Dermis blood vessel endothelial cell (primary cell): ENCODE results near the gene TRIP13. TPM values are rescaled to one million over a fixed set of nuclear protein-coding genes. Genes with fewer than 3 reads are reported as not detected.
A peak's percentile ranks its signal among the peaks of the same experiment; 100 is the strongest.

Source experiments
- DNase-seq: peaks from one replicate; pipeline ENCODE4 v3.0.0; 2010
- total RNA-seq: library from RNA; depleted of rRNA; stranded (reverse); fragments of >200 nt; gene quantifications from 2 replicates; pipeline ENCODE4 v1.2.3, GENCODE V29; 2014

Gene TRIP13
- total RNA-seq, 1 donor from 2014 or later: 11.1 TPM

- no peak for DNase-seq
These were observed 50.7 kb downstream of the TRIP13 start for GRCh38 chr5:943201-943917.

GRCh38 chr5:943918-944620, 51.4 kb downstream of the TRIP13 start:
- DNase-seq: no peak

GRCh38 chr5:944621-944927, 51.9 kb downstream of the TRIP13 start:
- no peak for DNase-seq

- no peak for DNase-seq
These were observed 52.5 kb downstream of the TRIP13 start for GRCh38 chr5:944992-945685.

- no peak for DNase-seq
These were observed 53.2 kb downstream of the TRIP13 start for GRCh38 chr5:945691-946551.

- DNase-seq: no peak
These were observed 54.3 kb downstream of the TRIP13 start for GRCh38 chr5:946720-947625.

- DNase-seq: no peak
These were observed 55.2 kb downstream of the TRIP13 start for GRCh38 chr5:947626-948471.

GRCh38 chr5:948472-949274, 56.0 kb downstream of the TRIP13 start:
- no peak for DNase-seq

- DNase-seq: no peak
These were observed 56.5 kb downstream of the TRIP13 start for GRCh38 chr5:949275-949543.

- DNase-seq: no peak
These were observed 57.3 kb downstream of the TRIP13 start for GRCh38 chr5:949815-950560.

GRCh38 chr5:951940-952596, 59.4 kb downstream of the TRIP13 start:
- DNase-seq: no peak

GRCh38 chr5:952597-953271, 60.0 kb downstream of the TRIP13 start:
- DNase-seq: no peak

GRCh38 chr5:953535-954449, 61.1 kb downstream of the TRIP13 start:
- DNase-seq: no peak

GRCh38 chr5:955886-956761, 63.4 kb downstream of the TRIP13 start:
- DNase-seq: peak; percentile 24

- peak; percentile 87 for DNase-seq
These were observed 64.5 kb downstream of the TRIP13 start for GRCh38 chr5:956941-957747.
